HepG2 (cell line): ENCODE results near the gene NDUFAF3. TPM values are rescaled to one million over a fixed set of nuclear protein-coding genes. Genes with fewer than 3 reads are reported as not detected.

Source experiments
- AKAP8 ChIP-seq: sonication (generic); formaldehyde crosslinking; IDR thresholded peaks from 2 replicates; pipeline ENCODE4 v1.5.1; 2020; ENCODE audit warnings: mild to moderate bottlenecking, missing genetic modification reagents
- EEA1 ChIP-seq: sonication (generic); formaldehyde crosslinking; IDR thresholded peaks from 2 replicates; pipeline ENCODE4 v1.5.1; 2020; ENCODE audit warnings: mild to moderate bottlenecking, missing genetic modification reagents, borderline replicate concordance
- FOXM1 ChIP-seq: sonication (generic); formaldehyde crosslinking; IDR thresholded peaks from 2 replicates; pipeline ENCODE4 v1.5.0; 2020; ENCODE audit warnings: missing genetic modification reagents
- GTF3A ChIP-seq: sonication (generic); formaldehyde crosslinking; conservative IDR thresholded peaks from 2 replicates; pipeline ENCODE4 v1.4.0; 2020; ENCODE audit warnings: mild to moderate bottlenecking, missing genetic modification reagents
- HOXA9 ChIP-seq: sonication (generic); formaldehyde crosslinking; IDR thresholded peaks from 2 replicates; pipeline ENCODE4 v1.8.1; 2022; ENCODE audit warnings: missing genetic modification reagents, mild to moderate bottlenecking, moderate library complexity, borderline replicate concordance
- KAT8 ChIP-seq: IDR thresholded peaks from 2 replicates; pipeline ENCODE4 v1.6.1; 2016; ENCODE audit warnings: missing genetic modification reagents, missing compliant biosample characterization
- MXD4 ChIP-seq: IDR thresholded peaks from 2 replicates; pipeline ENCODE4 v1.6.1; 2016; ENCODE audit warnings: mild to moderate bottlenecking, missing biosample characterization, missing genetic modification reagents
- NCOR1 ChIP-seq: fragments of 200-600 bp; sonication (generic); IDR thresholded peaks from 2 replicates; pipeline ENCODE4 v1.7.0; 2017; ENCODE audit warnings: antibody characterized with exemption, low read length, borderline replicate concordance
- NFIB ChIP-seq: sonication (generic); formaldehyde crosslinking; IDR thresholded peaks from 2 replicates; pipeline ENCODE4 v1.9.0; 2021; ENCODE audit warnings: missing genetic modification reagents, mild to moderate bottlenecking, borderline replicate concordance
- PAF1 ChIP-seq: IDR thresholded peaks from 2 replicates; pipeline ENCODE4 v1.6.1; 2016; ENCODE audit warnings: missing genetic modification reagents, missing compliant biosample characterization
- PCBP2 ChIP-seq: fragments of 200-400 bp; formaldehyde crosslinking; optimal IDR thresholded peaks from 2 replicates; pipeline ENCODE3; 2018; ENCODE audit warnings: low read length, low read depth; ENCODE audit not compliant: poor library complexity, severe bottlenecking
- SNAPC2 ChIP-seq: sonication (generic); formaldehyde crosslinking; IDR thresholded peaks from 2 replicates; pipeline ENCODE4 v1.8.1; 2022; ENCODE audit warnings: mild to moderate bottlenecking, missing genetic modification reagents
- TAF1 ChIP-seq: sonication (generic); formaldehyde crosslinking; IDR thresholded peaks from 2 replicates; pipeline ENCODE4 v1.4.0; 2020; ENCODE audit warnings: missing genetic modification reagents
- ZFP36 ChIP-seq: fragments of 150-350 bp; IDR thresholded peaks from 2 replicates; pipeline ENCODE4 v1.6.1; 2018; ENCODE audit warnings: borderline replicate concordance, low read length, low read depth; ENCODE audit not compliant: partially characterized antibody
- ZFP90 ChIP-seq: sonication (generic); formaldehyde crosslinking; IDR thresholded peaks from 2 replicates; pipeline ENCODE4 v1.8.0; 2022; ENCODE audit warnings: missing genetic modification reagents, mild to moderate bottlenecking, inconsistent platforms, borderline replicate concordance
- ZKSCAN1 ChIP-seq: fragments of 150-350 bp; IDR thresholded peaks from 2 replicates; pipeline ENCODE4 v1.6.1; 2014; ENCODE audit warnings: low read length
- ZNF160 ChIP-seq: sonication (generic); formaldehyde crosslinking; IDR thresholded peaks from 2 replicates; pipeline ENCODE4 v1.8.0; 2022; ENCODE audit warnings: mild to moderate bottlenecking, inconsistent platforms, missing genetic modification reagents
- ZNF329 ChIP-seq: sonication (generic); formaldehyde crosslinking; IDR thresholded peaks from 2 replicates; pipeline ENCODE4 v1.9.0; 2021; ENCODE audit warnings: low read depth, mild to moderate bottlenecking, missing genetic modification reagents
- ZNF34 ChIP-seq: sonication (generic); formaldehyde crosslinking; IDR thresholded peaks from 2 replicates; pipeline ENCODE4 v1.4.0; 2020; ENCODE audit warnings: mild to moderate bottlenecking, missing genetic modification reagents, borderline replicate concordance
- ZNF343 ChIP-seq: sonication (generic); formaldehyde crosslinking; IDR thresholded peaks from 2 replicates; pipeline ENCODE4 v1.4.0; 2020; ENCODE audit warnings: mild to moderate bottlenecking, missing genetic modification reagents
- ZNF790 ChIP-seq: sonication (generic); formaldehyde crosslinking; IDR thresholded peaks from 2 replicates; pipeline ENCODE4 v1.8.0; 2022; ENCODE audit warnings: missing genetic modification reagents, mild to moderate bottlenecking, borderline replicate concordance
- ZSCAN29 ChIP-seq: sonication (generic); formaldehyde crosslinking; conservative IDR thresholded peaks from 2 replicates; pipeline ENCODE4 v1.4.0; 2020; ENCODE audit warnings: mild to moderate bottlenecking, missing genetic modification reagents
- polyA plus RNA-seq, 8 experiments: library from polyadenylated mRNA; depleted of rRNA in 3 of 8; stranded (reverse) in 7 of 8; unstranded in 1 of 8; fragments of >200 nt; fragmentation: Illumina TruSeq in 4 of 8; extraction: Trizol in 4 of 8; gene quantifications; 2 replicates each; pipeline versions ENCODE4 v1.2.1 to v1.2.3, GENCODE V29; 2011 to 2016; ENCODE audit warnings: low read depth in 4 of 8, missing spikeins in 1 of 8, mixed read lengths in 1 of 8; ENCODE audit not compliant: insufficient read depth in 1 of 8
- total RNA-seq, 5 experiments: library from RNA; depleted of rRNA; stranded (reverse); fragments of >200 nt; fragmentation: Illumina TruSeq; extraction: Trizol; gene quantifications; 2 replicates each; pipeline ENCODE4 v1.2.3, GENCODE V29; 2016; ENCODE audit warnings: low read depth in 1 of 5
- TF ChIP-seq, protein P1 (sequence below): IDR thresholded peaks from 2 replicates; pipeline ENCODE4 v1.6.1; 2018; ENCODE audit warnings: missing genetic modification reagents
- TF ChIP-seq, protein P2 (sequence below): sonication (generic); formaldehyde crosslinking; IDR thresholded peaks from 2 replicates; pipeline ENCODE4 v1.5.1; 2020; ENCODE audit warnings: mild to moderate bottlenecking, missing genetic modification reagents, borderline replicate concordance
- TF ChIP-seq, protein P3 (sequence below): sonication (generic); formaldehyde crosslinking; IDR thresholded peaks from 2 replicates; pipeline ENCODE4 v1.4.0; 2020; ENCODE audit warnings: mild to moderate bottlenecking, low read depth, missing genetic modification reagents
- TF ChIP-seq, protein P4 (sequence below): sonication (generic); formaldehyde crosslinking; conservative IDR thresholded peaks from 2 replicates; pipeline ENCODE4 v1.4.0; 2020; ENCODE audit warnings: missing genetic modification reagents

Gene NDUFAF3
- total and polyA plus RNA-seq, 2 of the 13 experiments (the other 11 are each of a cell fraction or from before 2014, with no cell fraction given) = 39.0 to 50.0 TPM

DNA sequence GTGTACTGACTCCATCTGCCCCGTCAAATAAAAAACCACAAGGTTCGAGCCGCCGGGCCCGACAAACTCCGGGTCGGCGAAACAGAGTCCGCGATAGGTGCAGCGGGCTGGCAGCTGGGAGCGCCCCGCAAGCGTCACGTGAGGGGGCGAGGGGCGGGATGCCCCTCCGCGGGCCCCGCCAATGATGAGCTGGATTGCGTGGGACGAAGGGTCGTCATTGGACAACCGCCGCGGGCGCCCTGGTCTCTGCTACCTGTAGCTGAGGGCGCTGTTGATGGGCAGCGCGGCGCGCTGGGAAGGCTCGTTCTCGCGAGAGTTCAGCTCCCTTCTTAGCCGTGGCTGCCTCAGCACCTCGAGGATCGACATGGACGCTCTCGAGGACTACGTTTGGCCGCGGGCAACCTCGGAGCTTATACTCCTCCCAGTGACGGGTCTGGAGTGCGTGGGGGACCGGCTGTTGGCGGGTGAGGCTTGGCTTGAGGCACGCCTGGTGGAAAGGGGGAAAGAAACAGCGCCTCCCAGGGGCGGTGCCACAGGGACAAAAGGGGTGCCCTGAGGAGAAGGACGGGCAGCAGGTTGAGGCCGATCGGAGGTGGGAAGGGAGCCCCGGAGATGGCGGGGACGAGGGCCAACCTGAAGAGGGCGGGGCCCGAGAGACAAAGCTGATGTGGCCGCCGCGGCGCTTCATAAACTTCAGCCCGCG is 14.7 kb upstream of the NDUFAF3 start, which contains the start of gene WDR6 (continued):
- TF ChIP-seq, protein P1, sequence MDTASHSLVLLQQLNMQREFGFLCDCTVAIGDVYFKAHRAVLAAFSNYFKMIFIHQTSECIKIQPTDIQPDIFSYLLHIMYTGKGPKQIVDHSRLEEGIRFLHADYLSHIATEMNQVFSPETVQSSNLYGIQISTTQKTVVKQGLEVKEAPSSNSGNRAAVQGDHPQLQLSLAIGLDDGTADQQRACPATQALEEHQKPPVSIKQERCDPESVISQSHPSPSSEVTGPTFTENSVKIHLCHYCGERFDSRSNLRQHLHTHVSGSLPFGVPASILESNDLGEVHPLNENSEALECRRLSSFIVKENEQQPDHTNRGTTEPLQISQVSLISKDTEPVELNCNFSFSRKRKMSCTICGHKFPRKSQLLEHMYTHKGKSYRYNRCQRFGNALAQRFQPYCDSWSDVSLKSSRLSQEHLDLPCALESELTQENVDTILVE (CRISPR knock-in tag) = no peak
- TF ChIP-seq TAF1 (CRISPR knock-in tag) (peak; percentile 90), HOXA9 (peak; percentile 92), FOXM1 (CRISPR knock-in tag) (no peak), NFIB (no peak), GTF3A (CRISPR knock-in tag) (no peak), NCOR1 (no peak), SNAPC2 (no peak), ZKSCAN1 (no peak), EEA1 (CRISPR knock-in tag) (no peak), ZNF790 (CRISPR knock-in tag) (no peak), PCBP2 (no peak), ZNF343 (CRISPR knock-in tag) (peak; percentile 70; the same call in 1 of the 2 replicates), KAT8 (peak; percentile 73; the same call in 1 of the 2 replicates), AKAP8 (CRISPR knock-in tag) (no peak), MXD4 (CRISPR knock-in tag) (peak; percentile 46; the same call in 1 of the 2 replicates), ZNF329 (no peak), ZFP36 (no peak), PAF1 (no peak), ZNF160 (CRISPR knock-in tag) (no peak), ZNF34 (CRISPR knock-in tag) (0 out of 2 replicates have a peak, but pooled peaks have one; percentile 68), ZFP90 (CRISPR knock-in tag) (0 out of 2 replicates have a peak, but pooled peaks have one; percentile 11), ZSCAN29 (CRISPR knock-in tag) (no peak)
- TF ChIP-seq, protein P2, sequence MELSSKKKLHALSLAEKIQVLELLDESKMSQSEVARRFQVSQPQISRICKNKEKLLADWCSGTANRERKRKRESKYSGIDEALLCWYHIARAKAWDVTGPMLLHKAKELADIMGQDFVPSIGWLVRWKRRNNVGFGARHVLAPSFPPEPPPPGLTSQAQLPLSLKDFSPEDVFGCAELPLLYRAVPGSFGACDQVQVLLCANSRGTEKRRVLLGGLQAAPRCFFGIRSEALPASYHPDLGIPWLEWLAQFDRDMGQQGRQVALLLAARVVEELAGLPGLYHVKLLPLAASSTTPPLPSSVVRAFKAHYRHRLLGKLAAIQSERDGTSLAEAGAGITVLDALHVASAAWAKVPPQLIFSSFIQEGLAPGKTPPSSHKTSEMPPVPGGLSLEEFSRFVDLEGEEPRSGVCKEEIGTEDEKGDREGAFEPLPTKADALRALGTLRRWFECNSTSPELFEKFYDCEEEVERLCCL = no peak
- TF ChIP-seq, protein P3, sequence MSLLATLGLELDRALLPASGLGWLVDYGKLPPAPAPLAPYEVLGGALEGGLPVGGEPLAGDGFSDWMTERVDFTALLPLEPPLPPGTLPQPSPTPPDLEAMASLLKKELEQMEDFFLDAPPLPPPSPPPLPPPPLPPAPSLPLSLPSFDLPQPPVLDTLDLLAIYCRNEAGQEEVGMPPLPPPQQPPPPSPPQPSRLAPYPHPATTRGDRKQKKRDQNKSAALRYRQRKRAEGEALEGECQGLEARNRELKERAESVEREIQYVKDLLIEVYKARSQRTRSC (CRISPR knock-in tag) = 0 out of 2 replicates have a peak, but pooled peaks have one; percentile 68
- TF ChIP-seq, protein P4, sequence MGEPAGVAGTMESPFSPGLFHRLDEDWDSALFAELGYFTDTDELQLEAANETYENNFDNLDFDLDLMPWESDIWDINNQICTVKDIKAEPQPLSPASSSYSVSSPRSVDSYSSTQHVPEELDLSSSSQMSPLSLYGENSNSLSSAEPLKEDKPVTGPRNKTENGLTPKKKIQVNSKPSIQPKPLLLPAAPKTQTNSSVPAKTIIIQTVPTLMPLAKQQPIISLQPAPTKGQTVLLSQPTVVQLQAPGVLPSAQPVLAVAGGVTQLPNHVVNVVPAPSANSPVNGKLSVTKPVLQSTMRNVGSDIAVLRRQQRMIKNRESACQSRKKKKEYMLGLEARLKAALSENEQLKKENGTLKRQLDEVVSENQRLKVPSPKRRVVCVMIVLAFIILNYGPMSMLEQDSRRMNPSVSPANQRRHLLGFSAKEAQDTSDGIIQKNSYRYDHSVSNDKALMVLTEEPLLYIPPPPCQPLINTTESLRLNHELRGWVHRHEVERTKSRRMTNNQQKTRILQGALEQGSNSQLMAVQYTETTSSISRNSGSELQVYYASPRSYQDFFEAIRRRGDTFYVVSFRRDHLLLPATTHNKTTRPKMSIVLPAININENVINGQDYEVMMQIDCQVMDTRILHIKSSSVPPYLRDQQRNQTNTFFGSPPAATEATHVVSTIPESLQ (CRISPR knock-in tag) = no peak
